Pancreas (tissue), 10 donors: ENCODE results near the gene SPIB. TPM values are rescaled to one million over a fixed set of nuclear protein-coding genes. Genes with fewer than 3 reads are reported as not detected.

Source experiments
- ATAC-seq, 4 donors: fragments of 200-7000 bp; cut with Tn5 transposase; one replicate each; pipeline versions ENCODE4 v1.8.0 to v1.9.1; 2020; ENCODE audit warnings: mild to moderate bottlenecking in 4 of 4, moderate library complexity in 4 of 4
- DNase-seq, 6 donors: peaks; one replicate each; pipeline ENCODE4 v3.0.0-alpha.2; 2020
- FAIRE-seq: peaks from 2 replicates; lab custom pipeline; 2012; peaks lifted over from hg19 to GRCh38; lab: Jason Lieb, UNC
- H3K27ac ChIP-seq, 4 donors: fragments of 200-600 bp; sonication (generic); 1 replicate in 3 of 4; 2 replicates in 1 of 4; pipeline versions ENCODE4 v1.5.0 to v1.8.0; 2020
- H3K27me3 ChIP-seq, 4 donors: fragments of 200-600 bp; one replicate each; pipeline ENCODE4 v1.8.0; 2021
- H3K36me3 ChIP-seq, 3 donors: fragments of 200-600 bp; sonication (generic) in 1 of 3; one replicate each; pipeline versions ENCODE4 v1.5.0 to v1.8.0; 2020 to 2021
- H3K4me1 ChIP-seq, 3 donors: fragments of 200-600 bp; one replicate each; pipeline ENCODE4 v1.8.0; 2021
- H3K4me3 ChIP-seq, 4 donors: fragments of 200-600 bp; sonication (generic) in 2 of 4; one replicate each; pipeline versions ENCODE4 v1.5.0 to v1.8.0; 2020 to 2021
- H3K9me3 ChIP-seq, 4 donors: fragments of 200-600 bp; one replicate each; pipeline ENCODE4 v1.8.0; 2021
- WGBS, 2 donors: extraction: QIAGEN DNeasy Blood & Tissue Kit; methylation state at CpG; one replicate each; pipeline ENCODE4 v1.1.7; 2013; 5-methylcytosine and 5-hydroxymethylcytosine counted together
- intact Hi-C, 3 donors: fragments of 100-400 bp; cut with DNase I; formaldehyde crosslinking; loops; one replicate each; pipeline versions ENCODE4 v1.11.1 to v1.14.2; 2022
- polyA plus RNA-seq, 2 donors: library from polyadenylated mRNA; stranded (reverse); fragments of 200-250 nt; gene quantifications; one replicate each; pipeline ENCODE4 v1.2.3, GENCODE V29; 2013
- total RNA-seq, 6 donors: library from RNA; stranded (reverse); fragmentation: NEBNext Ultra II Directional in 4 of 6; extraction: Animal tissue kit (Norgen Biotek cat#: 25700) in 4 of 6; gene quantifications; one replicate each; pipeline versions ENCODE4 v1.2.1 to v1.2.4, GENCODE V29; 2021 to 2023
- TF ChIP-seq, protein P1 (sequence below), 4 donors: fragments of 200-600 bp; sonication (generic) in 3 of 4; IDR thresholded peaks; one replicate each; pipeline versions ENCODE4 v1.5.0 to v1.8.0; 2021; ENCODE audit warnings: antibody characterized with exemption in 4 of 4
- donor health status: healthy with polysubstance abuse.
- donor health status: DM: no; HTN: no; CAD: no; lungs with moderate emphysema.
- donor health status: DM: no; HTN: no; CAD: no.
- donor health status: control.
- donor health status: control.
- donor health status: Bipolar disorder and iron deficiency.
- donor health status: DM: yes; HTN: yes; CAD: no.
- donor health status: DM: no; HTN: no; CAD: no.
- donor health status: DM: no; HTN: no; CAD: no.
- donor health status: DM: yes; HTN: yes; CAD: no.

Gene SPIB
- total and polyA plus RNA-seq, 8 donors: 0.09 to 25.6 (median 1.1) TPM

GRCh38 chr19:50392759-50393158, 26.0 kb upstream of the SPIB start:
- no peaks in the 10 kb centered on the region for H3K9me3 ChIP-seq
- DNase-seq (no peak), FAIRE-seq (no peak), ATAC-seq (no peak)
- H3K36me3 ChIP-seq: no peaks in the 10 kb centered on the region
- no peak overlapping the region for H3K4me3 ChIP-seq
- no peak overlapping the region for H3K27ac ChIP-seq
- intact Hi-C loops: no loop called here
- WGBS, 2 donors: 88 to 91% methylated on average over 5 of the region's 5 CpGs
- TF ChIP-seq, protein P1, sequence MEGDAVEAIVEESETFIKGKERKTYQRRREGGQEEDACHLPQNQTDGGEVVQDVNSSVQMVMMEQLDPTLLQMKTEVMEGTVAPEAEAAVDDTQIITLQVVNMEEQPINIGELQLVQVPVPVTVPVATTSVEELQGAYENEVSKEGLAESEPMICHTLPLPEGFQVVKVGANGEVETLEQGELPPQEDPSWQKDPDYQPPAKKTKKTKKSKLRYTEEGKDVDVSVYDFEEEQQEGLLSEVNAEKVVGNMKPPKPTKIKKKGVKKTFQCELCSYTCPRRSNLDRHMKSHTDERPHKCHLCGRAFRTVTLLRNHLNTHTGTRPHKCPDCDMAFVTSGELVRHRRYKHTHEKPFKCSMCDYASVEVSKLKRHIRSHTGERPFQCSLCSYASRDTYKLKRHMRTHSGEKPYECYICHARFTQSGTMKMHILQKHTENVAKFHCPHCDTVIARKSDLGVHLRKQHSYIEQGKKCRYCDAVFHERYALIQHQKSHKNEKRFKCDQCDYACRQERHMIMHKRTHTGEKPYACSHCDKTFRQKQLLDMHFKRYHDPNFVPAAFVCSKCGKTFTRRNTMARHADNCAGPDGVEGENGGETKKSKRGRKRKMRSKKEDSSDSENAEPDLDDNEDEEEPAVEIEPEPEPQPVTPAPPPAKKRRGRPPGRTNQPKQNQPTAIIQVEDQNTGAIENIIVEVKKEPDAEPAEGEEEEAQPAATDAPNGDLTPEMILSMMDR (IDR thresholded peaks at IDR 0.05): no peak
- H3K4me1 ChIP-seq: no peaks in the 10 kb centered on the region
- no peaks in the 10 kb centered on the region for H3K27me3 ChIP-seq

DNA sequence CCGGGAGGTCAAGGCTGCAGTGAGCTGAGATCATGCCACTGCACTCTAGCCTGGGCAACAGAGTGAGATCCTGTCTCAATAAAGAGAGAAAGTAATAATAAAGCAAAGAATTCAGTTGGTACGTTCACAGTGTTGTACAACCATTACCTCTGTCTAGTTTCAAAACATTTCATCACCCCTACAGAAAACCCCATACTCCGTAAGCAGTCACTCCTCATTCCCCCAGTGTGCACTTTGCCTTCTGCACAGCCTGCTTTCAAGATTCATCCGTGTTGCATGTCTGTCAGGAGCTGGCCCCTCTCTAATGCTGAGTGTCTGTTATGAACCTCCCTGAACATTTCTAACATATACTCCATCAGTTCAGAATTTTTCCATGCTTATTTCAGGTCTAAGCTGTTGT, 25.1 kb upstream of the SPIB start:
- H3K27me3 ChIP-seq: no peaks in the 10 kb centered on the region
- intact Hi-C loops: no loop called here
- no peak for ATAC-seq

GRCh38 chr19:50394017-50394416, 24.7 kb upstream of the SPIB start:
- Histone ChIP-seq H3K9me3 (no peaks in the 10 kb centered on the region), H3K27ac (no peak overlapping the region), H3K27me3 (no peaks in the 10 kb centered on the region), H3K4me3 (no peak overlapping the region), H3K36me3 (no peaks in the 10 kb centered on the region), H3K4me1 (no peaks in the 10 kb centered on the region)
- FAIRE-seq: no peak
- ATAC-seq: no peak
- intact Hi-C loops: no loop called here
- TF ChIP-seq, protein P1 (IDR thresholded peaks at IDR 0.05): no peak
- 96 to 97% methylated on average over 9 of the region's 9 CpGs for WGBS, 2 donors
- no peak for DNase-seq

More for the DNA sequence above, 25.1 kb upstream of the SPIB start:
- FAIRE-seq (no peak), DNase-seq (no peak)
- Histone ChIP-seq H3K36me3 (no peaks in the 10 kb centered on the region), H3K4me1 (no peaks in the 10 kb centered on the region), H3K4me3 (no peak overlapping the region), H3K27ac (no peak overlapping the region), H3K9me3 (no peaks in the 10 kb centered on the region)
- WGBS, 2 donors: 86 to 97% methylated on average over 4 of the region's 4 CpGs
- TF ChIP-seq, protein P1 (IDR thresholded peaks at IDR 0.05): no peak

DNA sequence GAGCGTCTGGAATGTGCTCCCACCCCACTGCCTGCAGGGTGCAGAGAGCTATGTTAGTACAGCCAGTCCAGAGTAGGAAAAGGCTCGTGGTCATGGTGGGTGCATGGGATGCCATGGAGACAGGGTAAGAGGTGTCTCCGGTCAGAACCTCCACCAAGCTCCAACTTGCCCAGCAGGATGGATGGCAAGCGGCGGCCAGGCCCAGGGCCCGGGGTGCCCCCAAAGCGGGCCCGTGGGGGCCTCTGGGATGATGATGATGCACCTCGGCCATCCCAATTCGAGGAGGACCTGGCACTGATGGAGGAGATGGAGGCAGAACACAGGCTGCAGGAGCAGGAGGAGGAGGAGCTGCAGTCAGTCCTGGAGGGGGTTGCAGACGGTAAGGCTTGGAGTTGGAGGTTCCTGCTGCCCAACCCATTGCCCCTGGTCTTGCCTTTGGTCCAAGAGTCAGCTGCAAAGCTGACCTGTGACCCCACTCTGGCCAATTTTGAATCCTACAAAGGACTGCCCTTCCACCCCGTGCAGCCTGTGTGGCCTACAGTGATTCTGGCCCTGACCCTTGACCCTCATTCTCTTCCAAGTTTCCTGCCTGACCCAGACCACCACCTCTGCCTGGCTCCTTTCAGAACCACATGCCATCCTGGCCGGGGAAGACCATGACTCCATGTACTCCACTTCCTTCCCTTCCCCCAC, 19.9 kb upstream of the SPIB start:
- ATAC-seq (no peak), DNase-seq (no peak), FAIRE-seq (no peak)
- no peaks in the 10 kb centered on the region for H3K27me3 ChIP-seq
- TF ChIP-seq, protein P1 (IDR thresholded peaks at IDR 0.05): no peak
- no peak overlapping the region for H3K27ac ChIP-seq
- H3K4me1 ChIP-seq: no peaks in the 10 kb centered on the region
- WGBS, 2 donors: 94 to 96% methylated on average over 13 of the region's 13 CpGs
- H3K36me3 ChIP-seq: no peaks in the 10 kb centered on the region
- intact Hi-C loops: no loop called here
- no peaks in the 10 kb centered on the region for H3K9me3 ChIP-seq
- H3K4me3 ChIP-seq: no peak overlapping the region

DNA sequence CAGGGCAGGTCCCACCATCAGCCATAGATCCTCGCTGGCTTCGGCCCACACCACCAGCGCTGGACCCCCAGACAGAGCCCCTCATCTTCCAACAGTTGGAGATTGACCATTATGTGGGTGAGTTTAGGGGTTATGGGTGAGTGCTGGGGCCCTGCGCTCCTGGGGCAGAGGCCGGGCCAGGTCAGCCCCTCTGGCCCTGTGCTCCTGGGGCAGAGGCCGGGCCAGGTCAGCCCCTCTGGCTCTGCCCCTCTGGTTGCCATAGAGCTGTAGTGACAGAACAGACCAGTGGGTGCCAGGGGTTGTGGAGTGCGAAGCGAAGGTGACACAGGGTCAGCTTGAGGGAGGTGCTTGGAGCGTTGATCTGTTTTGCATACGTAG, 19.4 kb upstream of the SPIB start:
- Histone ChIP-seq H3K4me3 (no peak overlapping the region), H3K27ac (no peak overlapping the region), H3K27me3 (no peaks in the 10 kb centered on the region), H3K9me3 (no peaks in the 10 kb centered on the region), H3K36me3 (no peaks in the 10 kb centered on the region), H3K4me1 (no peaks in the 10 kb centered on the region)
- 97% methylated on average over 10 of the region's 10 CpGs for WGBS, 2 donors
- no peak for DNase-seq
- TF ChIP-seq, protein P1 (IDR thresholded peaks at IDR 0.05): no peak
- intact Hi-C loops: no loop called here
- no peak for ATAC-seq
- no peak for FAIRE-seq
